ENCODE data around the gene CACNA1S. TPM values are rescaled to one million over a fixed set of nuclear protein-coding genes. Genes with fewer than 3 reads are reported as not detected.

CACNA1S gene
- total RNA-seq, 1 donor from 2014 or later = 0.07 TPM

- H3K9me3 Mint-ChIP-seq = no peaks in the 10 kb centered on the region
- H3K27ac Mint-ChIP-seq (ENCODE audit: unreplicated experiment) = no peak overlapping the region
- no peaks in the 10 kb centered on the region for H3K36me3 Mint-ChIP-seq (ENCODE audit: low read depth)
- no peaks in the 10 kb centered on the region for H3K27me3 Mint-ChIP-seq (ENCODE audit: low read depth)
- TF ChIP-seq, protein P1, sequence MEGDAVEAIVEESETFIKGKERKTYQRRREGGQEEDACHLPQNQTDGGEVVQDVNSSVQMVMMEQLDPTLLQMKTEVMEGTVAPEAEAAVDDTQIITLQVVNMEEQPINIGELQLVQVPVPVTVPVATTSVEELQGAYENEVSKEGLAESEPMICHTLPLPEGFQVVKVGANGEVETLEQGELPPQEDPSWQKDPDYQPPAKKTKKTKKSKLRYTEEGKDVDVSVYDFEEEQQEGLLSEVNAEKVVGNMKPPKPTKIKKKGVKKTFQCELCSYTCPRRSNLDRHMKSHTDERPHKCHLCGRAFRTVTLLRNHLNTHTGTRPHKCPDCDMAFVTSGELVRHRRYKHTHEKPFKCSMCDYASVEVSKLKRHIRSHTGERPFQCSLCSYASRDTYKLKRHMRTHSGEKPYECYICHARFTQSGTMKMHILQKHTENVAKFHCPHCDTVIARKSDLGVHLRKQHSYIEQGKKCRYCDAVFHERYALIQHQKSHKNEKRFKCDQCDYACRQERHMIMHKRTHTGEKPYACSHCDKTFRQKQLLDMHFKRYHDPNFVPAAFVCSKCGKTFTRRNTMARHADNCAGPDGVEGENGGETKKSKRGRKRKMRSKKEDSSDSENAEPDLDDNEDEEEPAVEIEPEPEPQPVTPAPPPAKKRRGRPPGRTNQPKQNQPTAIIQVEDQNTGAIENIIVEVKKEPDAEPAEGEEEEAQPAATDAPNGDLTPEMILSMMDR (conservative IDR thresholded peaks at IDR 0.05) = no peak
- no peak overlapping the region for H3K4me3 Mint-ChIP-seq
- peaks cover 6% of the 10 kb centered on the region for H3K4me1 Mint-ChIP-seq
- DNase-seq (ENCODE audit: low read depth, low spot score) = no peak
Measured at GRCh38 chr1:201044119-201044518, 68.1 kb downstream of the CACNA1S start.

- Mint-ChIP-seq H3K27me3 (ENCODE audit: low read depth) (no peaks in the 10 kb centered on the region), H3K36me3 (ENCODE audit: low read depth) (no peaks in the 10 kb centered on the region), H3K4me3 (no peak overlapping the region), H3K27ac (ENCODE audit: unreplicated experiment) (peak overlapping the region; percentile 36), H3K4me1 (peaks cover 6% of the 10 kb centered on the region), H3K9me3 (no peaks in the 10 kb centered on the region)
- DNase-seq (ENCODE audit: low read depth, low spot score) = peak; percentile 63
- TF ChIP-seq, protein P1 (conservative IDR thresholded peaks at IDR 0.05) = peak; percentile 91
Measured at GRCh38 chr1:201042779-201043461, 69.3 kb downstream of the CACNA1S start.

- TF ChIP-seq, protein P1 (conservative IDR thresholded peaks at IDR 0.05) = no peak
- Mint-ChIP-seq H3K9me3 (no peaks in the 10 kb centered on the region), H3K27ac (ENCODE audit: unreplicated experiment) (no peak overlapping the region), H3K4me3 (no peak overlapping the region), H3K27me3 (ENCODE audit: low read depth) (no peaks in the 10 kb centered on the region), H3K4me1 (peaks cover 6% of the 10 kb centered on the region), H3K36me3 (ENCODE audit: low read depth) (no peaks in the 10 kb centered on the region)
- DNase-seq (ENCODE audit: low read depth, low spot score) = no peak
Measured at GRCh38 chr1:201041011-201041410, 71.2 kb downstream of the CACNA1S start.

GRCh38 chr1:201039876-201040275 is 72.3 kb downstream of the CACNA1S start:
- no peaks in the 10 kb centered on the region for H3K27me3 Mint-ChIP-seq (ENCODE audit: low read depth)
- no peak for DNase-seq (ENCODE audit: low read depth, low spot score)
- no peak overlapping the region for H3K27ac Mint-ChIP-seq (ENCODE audit: unreplicated experiment)
- no peak overlapping the region for H3K4me3 Mint-ChIP-seq
- TF ChIP-seq, protein P1 (conservative IDR thresholded peaks at IDR 0.05) = no peak
- no peaks in the 10 kb centered on the region for H3K9me3 Mint-ChIP-seq
- H3K36me3 Mint-ChIP-seq (ENCODE audit: low read depth) = no peaks in the 10 kb centered on the region
- peaks cover 6% of the 10 kb centered on the region for H3K4me1 Mint-ChIP-seq

DNA sequence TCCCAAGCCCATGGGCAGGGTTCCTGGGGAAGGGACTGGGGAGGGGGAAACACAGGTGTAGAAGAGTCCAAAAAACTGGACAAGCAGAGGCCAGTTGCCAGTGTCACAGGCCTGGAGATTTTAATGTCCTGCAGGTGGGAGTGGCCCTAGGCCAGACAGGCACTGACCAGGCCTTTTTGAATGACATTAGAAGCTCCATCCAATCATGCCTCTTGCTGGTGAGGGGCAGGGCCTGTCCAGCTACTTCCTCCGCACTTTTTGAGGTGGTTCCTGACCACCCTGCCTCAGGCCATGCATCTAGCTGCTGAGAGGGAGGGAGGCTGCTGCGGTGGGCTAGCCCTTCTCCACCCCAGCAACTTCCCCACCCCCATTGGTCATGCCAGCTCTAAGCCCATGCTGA is 72.8 kb downstream of the CACNA1S start:
- H3K4me1 Mint-ChIP-seq = peaks cover 6% of the 10 kb centered on the region
- DNase-seq (ENCODE audit: low read depth, low spot score) = no peak
- H3K36me3 Mint-ChIP-seq (ENCODE audit: low read depth) = no peaks in the 10 kb centered on the region
- H3K4me3 Mint-ChIP-seq = no peak overlapping the region
- TF ChIP-seq, protein P1 (conservative IDR thresholded peaks at IDR 0.05) = no peak
- no peaks in the 10 kb centered on the region for H3K9me3 Mint-ChIP-seq
- H3K27ac Mint-ChIP-seq (ENCODE audit: unreplicated experiment) = no peak overlapping the region
- no peaks in the 10 kb centered on the region for H3K27me3 Mint-ChIP-seq (ENCODE audit: low read depth)

Measured in neural crest cell (in vitro differentiated cells).